ENCODE data around the gene LAMA2.

GRCh38 chr6:129264480-129265045, 381.6 kb downstream of the LAMA2 start:
- no peak for TF ChIP-seq CTCF (IDR thresholded peaks at IDR 0.05)
- no peak for TF ChIP-seq POLR2A (IDR thresholded peaks at IDR 0.05)
- no peak for TF ChIP-seq POLR2AphosphoS5 (IDR thresholded peaks at IDR 0.05)

Measured in breast epithelium (tissue), 3 donors.